ENCODE measurements around the gene URI1. TPM values are rescaled to one million over a fixed set of nuclear protein-coding genes. Genes with fewer than 3 reads are reported as not detected.

The URI1 gene
- polyA plus RNA-seq, 1 donor (not counting 4 experiments of a cell fraction or from before 2014, with no cell fraction given) = 98.6 TPM

- Histone ChIP-seq H3K27me3 (ENCODE audit: control insufficient read depth, extremely low read depth, insufficient read depth, low read length) (no peaks in the 10 kb centered on the region), H3K9ac (ENCODE audit: control insufficient read depth, extremely low read depth, insufficient read depth, low read length) (no peak overlapping the region), H4K20me1 (ENCODE audit: control insufficient read depth, extremely low read depth, insufficient read depth, low read length) (no peaks in the 10 kb centered on the region), H3K4me2 (ENCODE audit: control insufficient read depth, extremely low read depth, insufficient read depth, low read depth, low read length) (no peak overlapping the region), H3K9me3 (ENCODE audit: control insufficient read depth, low read depth, low read length) (no peaks in the 10 kb centered on the region), H3K9me1 (ENCODE audit: control insufficient read depth, extremely low read depth, insufficient read depth, low read length) (no peaks in the 10 kb centered on the region), H2AFZ (ENCODE audit: control insufficient read depth, low read length) (no peak overlapping the region), H3K27ac (ENCODE audit: control insufficient read depth, insufficient read depth, low read length) (no peak overlapping the region), H3K79me2 (ENCODE audit: control insufficient read depth, insufficient read depth, low read length) (no peaks in the 10 kb centered on the region), H3K36me3 (ENCODE audit: control insufficient read depth in 2 of 2, extremely low read depth in 1 of 2, insufficient read depth in 2 of 2, low read length in 2 of 2) (no peaks in the 10 kb centered on the region), H3K4me1 (ENCODE audit: control insufficient read depth, extremely low read depth, insufficient read depth, low read length) (no peaks in the 10 kb centered on the region), H3K4me3 (ENCODE audit: control insufficient read depth in 2 of 3, extremely low read depth in 1 of 3, insufficient read depth in 2 of 3, low read depth in 1 of 3, low read length in 3 of 3) (no peak overlapping the region)
- DNase-seq (ENCODE audit: low read depth, low spot score) = no peak
- dilution Hi-C loops (cut with MboI; ENCODE audit: extremely low pct_ligation_motif_present, low sequenced_read_pairs) = no loop called here
- FAIRE-seq = no peak
- no peak for TF ChIP-seq EZH2 (IDR thresholded peaks at IDR 0.05; ENCODE audit: low read length)
- TF ChIP-seq CTCF (optimal IDR thresholded peaks at IDR 0.05 in 1 of 3, IDR thresholded peaks at IDR 0.05 in 1 of 3, conservative IDR thresholded peaks at IDR 0.05 in 1 of 3; ENCODE audit: extremely low read depth in 1 of 3, insufficient read depth in 2 of 3, low read length in 3 of 3) = no peak
Measured at GRCh38 chr19:30049226-30049625, 107.2 kb downstream of the URI1 start.

GRCh38 chr19:30049846-30050667 is 108.0 kb downstream of the URI1 start:
- no peaks in the 10 kb centered on the region for H3K9me1 ChIP-seq (ENCODE audit: control insufficient read depth, extremely low read depth, insufficient read depth, low read length)
- no peaks in the 10 kb centered on the region for H3K9me3 ChIP-seq (ENCODE audit: control insufficient read depth, low read depth, low read length)
- no peaks in the 10 kb centered on the region for H4K20me1 ChIP-seq (ENCODE audit: control insufficient read depth, extremely low read depth, insufficient read depth, low read length)
- dilution Hi-C loops (cut with MboI; ENCODE audit: extremely low pct_ligation_motif_present, low sequenced_read_pairs) = no loop called here
- TF ChIP-seq CTCF (optimal IDR thresholded peaks at IDR 0.05 in 1 of 3, IDR thresholded peaks at IDR 0.05 in 1 of 3, conservative IDR thresholded peaks at IDR 0.05 in 1 of 3; ENCODE audit: extremely low read depth in 1 of 3, insufficient read depth in 2 of 3, low read length in 3 of 3) (no peak), EZH2 (IDR thresholded peaks at IDR 0.05; ENCODE audit: low read length) (no peak)
- H3K27ac ChIP-seq (ENCODE audit: control insufficient read depth, insufficient read depth, low read length) = no peak overlapping the region
- no peaks in the 10 kb centered on the region for H3K79me2 ChIP-seq (ENCODE audit: control insufficient read depth, insufficient read depth, low read length)
- H3K9ac ChIP-seq (ENCODE audit: control insufficient read depth, extremely low read depth, insufficient read depth, low read length) = no peak overlapping the region
- H3K4me3 ChIP-seq (ENCODE audit: control insufficient read depth in 2 of 3, extremely low read depth in 1 of 3, insufficient read depth in 2 of 3, low read depth in 1 of 3, low read length in 3 of 3) = no peak overlapping the region
- H2AFZ ChIP-seq (ENCODE audit: control insufficient read depth, low read length) = no peak overlapping the region
- H3K36me3 ChIP-seq (ENCODE audit: control insufficient read depth in 2 of 2, extremely low read depth in 1 of 2, insufficient read depth in 2 of 2, low read length in 2 of 2) = no peaks in the 10 kb centered on the region
- DNase-seq (ENCODE audit: low read depth, low spot score) (no peak), FAIRE-seq (no peak)
- H3K4me2 ChIP-seq (ENCODE audit: control insufficient read depth, extremely low read depth, insufficient read depth, low read depth, low read length) = no peak overlapping the region
- no peaks in the 10 kb centered on the region for H3K4me1 ChIP-seq (ENCODE audit: control insufficient read depth, extremely low read depth, insufficient read depth, low read length)
- no peaks in the 10 kb centered on the region for H3K27me3 ChIP-seq (ENCODE audit: control insufficient read depth, extremely low read depth, insufficient read depth, low read length)

All from keratinocyte (primary cell).